Endothelial cell of umbilical vein (primary cell): ENCODE data around the gene KLHDC9. TPM values are rescaled to one million over a fixed set of nuclear protein-coding genes. Genes with fewer than 3 reads are reported as not detected.

ENCODE experiments used
- BruUV-seq: library from RNA; stranded (reverse); fragments of 400-500 nt; replicated peaks from 2 replicates; lab custom pipeline; 2021; lab: Mats Ljungman, UMichigan
- CTCF ChIA-PET: fragments of 300-600, 350-600 bp; sonication (Branson Sonifier 250); formaldehyde crosslinking; loops from one replicate; lab custom pipeline; 2021; ENCODE audit warnings: antibody characterized with exemption, inconsistent platforms; lab: Charles Lee
- POLR2A ChIA-PET: fragments of 300-600, 350-600 bp; sonication (Branson Sonifier 250); formaldehyde crosslinking; loops from one replicate; lab custom pipeline; 2021; ENCODE audit warnings: antibody characterized with exemption, inconsistent platforms; lab: Charles Lee
- DNase-seq: peaks from one replicate; pipeline ENCODE4 v3.0.0-alpha.2; 2011; ENCODE audit warnings: low read depth, low spot score
- FAIRE-seq: peaks from 2 replicates; lab custom pipeline; 2011; peaks lifted over from hg19 to GRCh38; lab: Jason Lieb, UNC
- H2AFZ ChIP-seq: 2 replicates; pipeline ENCODE4 v1.6.0; 2012; ENCODE audit warnings: low read depth, low read length, control low read depth, inconsistent platforms
- H3K27ac ChIP-seq: 2 replicates; pipeline ENCODE4 v1.5.1; 2011; ENCODE audit warnings: low read depth, mild to moderate bottlenecking, control low read depth, low read length, moderate library complexity; ENCODE audit not compliant: insufficient read depth
- H3K27me3 ChIP-seq, 2 experiments: 2 replicates each; pipeline versions ENCODE4 v1.6.0 to v1.6.1; 2011; ENCODE audit warnings: low read length in 2 of 2, mixed read lengths in 1 of 2; ENCODE audit not compliant: control insufficient read depth in 2 of 2, insufficient read depth in 2 of 2
- H3K36me3 ChIP-seq, 2 experiments: 2 replicates in 1 of 2; 3 replicates in 1 of 2; pipeline ENCODE4 v1.5.1; 2011; ENCODE audit warnings: low read length in 2 of 2, mild to moderate bottlenecking in 1 of 2, moderate library complexity in 1 of 2; ENCODE audit not compliant: control insufficient read depth in 2 of 2, insufficient read depth in 2 of 2; ENCODE audit errors: extremely low read depth in 1 of 2
- H3K4me1 ChIP-seq: 3 replicates; pipeline ENCODE4 v1.5.1; 2011; ENCODE audit warnings: mild to moderate bottlenecking, low read length; ENCODE audit not compliant: control insufficient read depth, insufficient read depth; ENCODE audit errors: extremely low read depth
- H3K4me2 ChIP-seq: 2 replicates; pipeline ENCODE4 v1.6.1; 2011; ENCODE audit warnings: low read length, control low read depth, mixed read lengths; ENCODE audit not compliant: insufficient read depth
- H3K4me3 ChIP-seq, 3 experiments: fragments of 200-600 bp in 1 of 3; sonication (generic), shearing (Covaris generic) in 1 of 3; replicated peaks in 1 of 3; 2 replicates each; pipeline ENCODE4 v1.5.1; 2011 to 2016; ENCODE audit warnings: control low read depth in 3 of 3, low read length in 3 of 3, mild to moderate bottlenecking in 2 of 3, inconsistent platforms in 1 of 3, low read depth in 1 of 3, moderate library complexity in 1 of 3; ENCODE audit not compliant: insufficient read depth in 1 of 3
- H3K79me2 ChIP-seq: 2 replicates; pipeline ENCODE4 v1.6.0; 2012; ENCODE audit warnings: low read length, inconsistent platforms; ENCODE audit not compliant: control insufficient read depth, insufficient read depth
- H3K9ac ChIP-seq: replicated peaks from 2 replicates; pipeline ENCODE3; 2011; ENCODE audit warnings: low read length, control low read depth; ENCODE audit not compliant: insufficient read depth; ENCODE audit errors: extremely low read depth
- H3K9me1 ChIP-seq: replicated peaks from 3 replicates; pipeline ENCODE4 v1.6.0; 2011; ENCODE audit warnings: mild to moderate bottlenecking, low read length; ENCODE audit not compliant: control insufficient read depth, insufficient read depth; ENCODE audit errors: extremely low read depth
- H3K9me3 ChIP-seq: replicated peaks from 2 replicates; pipeline ENCODE4 v1.5.1; 2012; ENCODE audit warnings: low read length, inconsistent platforms; ENCODE audit not compliant: control insufficient read depth, insufficient read depth
- H4K20me1 ChIP-seq: replicated peaks from 2 replicates; pipeline ENCODE3; 2011; ENCODE audit warnings: mild to moderate bottlenecking, low read length; ENCODE audit not compliant: control insufficient read depth, insufficient read depth; ENCODE audit errors: extremely low read depth
- EZH2 ChIP-seq: IDR thresholded peaks from 2 replicates; pipeline ENCODE4 v1.6.1; 2012; ENCODE audit warnings: borderline replicate concordance, low read depth, mild to moderate bottlenecking, moderate library complexity, low read length, inconsistent platforms; ENCODE audit not compliant: severe bottlenecking
- FOS ChIP-seq: IDR thresholded peaks from 2 replicates; pipeline ENCODE4 v1.6.1; 2011; ENCODE audit warnings: mild to moderate bottlenecking, low read length, moderate library complexity, borderline replicate concordance; ENCODE audit not compliant: insufficient read depth
- GATA2 ChIP-seq: IDR thresholded peaks from 2 replicates; pipeline ENCODE4 v1.7.0; 2011; ENCODE audit warnings: low read depth, mild to moderate bottlenecking, moderate library complexity, mixed read lengths, low read length; ENCODE audit not compliant: insufficient read length, insufficient read depth
- JUN ChIP-seq: IDR thresholded peaks from 2 replicates; pipeline ENCODE4 v1.6.1; 2011; ENCODE audit warnings: borderline replicate concordance, low read depth; ENCODE audit not compliant: insufficient read length, insufficient read depth
- MAX ChIP-seq: IDR thresholded peaks from 2 replicates; pipeline ENCODE4 v1.6.1; 2011; ENCODE audit not compliant: insufficient read depth, insufficient read length
- MYC ChIP-seq: IDR thresholded peaks from one replicate; pipeline ENCODE4 v1.6.1; 2011; ENCODE audit warnings: mild to moderate bottlenecking, low read depth, low read length
- POLR2A ChIP-seq: IDR thresholded peaks from 2 replicates; pipeline ENCODE4 v1.6.1; 2012; ENCODE audit warnings: low read depth, mild to moderate bottlenecking, control low read depth, low read length
- POLR2AphosphoS5 ChIP-seq: IDR thresholded peaks from 2 replicates; pipeline ENCODE4 v1.6.1; 2012; ENCODE audit warnings: low read depth, mild to moderate bottlenecking, control low read depth, low read length, moderate library complexity; ENCODE audit not compliant: insufficient read depth
- dilution Hi-C: fragments of 300-500 bp; cut with MboI; formaldehyde crosslinking; loops from one replicate; pipeline ENCODE4 v1.15.0; 2019; ENCODE audit warnings: low sequenced_read_pairs; ENCODE audit not compliant: extremely low pct_ligation_motif_present
- intact Hi-C: fragments of 100-400 bp; cut with micrococcal nuclease; formaldehyde crosslinking; loops from one replicate; pipeline ENCODE4 v1.10.0; 2022
- polyA plus RNA-seq, 4 experiments: library from polyadenylated mRNA; depleted of rRNA in 3 of 4; stranded (reverse) in 3 of 4; unstranded in 1 of 4; fragments of >200 nt; gene quantifications; 2 replicates each; pipeline versions ENCODE4 v1.2.1 to v1.2.3, GENCODE V29; 2011 to 2012; ENCODE audit warnings: missing spikeins in 1 of 4
- total RNA-seq: library from RNA; stranded (reverse); gene quantifications from 2 replicates; pipeline ENCODE4 v1.2.3, GENCODE V29; 2021
- TF ChIP-seq, protein P1 (sequence below), 2 donors: IDR thresholded peaks; 1 replicate in 1 of 2; 2 replicates in 1 of 2; pipeline ENCODE4 v1.5.1; 2011; ENCODE audit warnings: low read length in 2 of 2, mild to moderate bottlenecking in 2 of 2, moderate library complexity in 2 of 2, control low read depth in 1 of 2, inconsistent platforms in 1 of 2, low read depth in 1 of 2; ENCODE audit not compliant: insufficient read depth in 1 of 2; ENCODE audit errors: extremely low read depth in 1 of 2

KLHDC9 gene
- total and polyA plus RNA-seq, 2 donors (not counting 3 experiments of a cell fraction or from before 2014, with no cell fraction given) = 1.1 to 2.6 TPM

DNA sequence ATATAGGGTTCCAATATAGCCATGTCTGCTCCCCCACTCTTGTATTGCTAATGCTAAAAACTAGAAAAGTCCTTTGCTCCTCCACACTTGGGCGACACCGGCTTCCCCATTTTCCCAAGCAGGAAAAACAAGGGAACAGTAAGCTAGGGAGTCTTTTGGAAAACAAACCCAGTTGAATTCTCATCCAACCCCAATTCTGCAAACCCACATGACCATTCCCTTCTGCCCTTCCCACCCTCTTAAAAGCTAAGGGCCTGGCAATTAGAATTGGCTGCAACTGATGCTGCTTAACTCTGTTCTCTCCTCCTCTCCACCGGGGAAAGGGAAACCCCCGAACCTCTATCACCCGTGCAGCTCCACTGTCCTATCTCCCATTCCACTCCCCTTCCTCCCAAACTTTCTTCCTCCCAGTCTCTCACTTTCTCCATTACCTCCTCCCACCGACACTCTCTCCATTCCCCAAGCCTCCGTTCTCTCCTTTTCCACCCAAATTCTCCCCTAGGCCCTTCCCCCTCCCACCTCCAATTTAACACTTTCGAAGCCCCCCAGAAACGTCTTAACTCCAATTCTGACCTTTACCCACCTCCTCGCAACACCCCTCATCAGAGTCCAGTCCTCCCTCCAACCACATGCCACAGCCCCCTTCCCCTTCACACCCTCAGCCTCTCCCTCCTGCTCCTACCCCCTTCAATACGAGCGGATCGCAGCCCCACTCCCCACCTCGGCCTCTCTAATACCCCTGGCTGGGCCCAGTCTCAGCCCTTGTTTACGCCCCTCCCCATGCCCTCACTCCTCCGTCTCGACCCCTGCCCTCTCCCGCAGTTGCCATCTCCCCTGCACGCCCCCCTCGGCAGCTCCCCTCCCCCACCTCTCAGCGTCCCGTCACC lies 33.6 kb downstream of the KLHDC9 start:
- Histone ChIP-seq H4K20me1 (no peaks in the 10 kb centered on the region), H3K9me3 (no peaks in the 10 kb centered on the region), H3K27ac (peak overlapping the region; percentile 85), H3K9me1 (no peaks in the 10 kb centered on the region), H3K79me2 (peaks cover 65% of the 10 kb centered on the region), H3K4me2 (peak overlapping the region; percentile 80), H3K9ac (peak overlapping the region; percentile 90), H3K4me3 (peak overlapping the region; percentile 90 to 100 (median 94)), H2AFZ (peak overlapping the region; percentile 65), H3K4me1 (peaks cover 26% of the 10 kb centered on the region), H3K27me3 (no peaks in the 10 kb centered on the region), H3K36me3 (peaks cover 7 to 10% of the 10 kb centered on the region in 2 experiments)
- intact Hi-C loops (loop anchor here (1.0 kb wide), 1 partner anchor 13 kb away; the partner anchor contains the start of genes NIT1 and PFDN2), dilution Hi-C loops (no loop called here)
- ChIA-PET CTCF (interaction anchor here (0.8 to 2.9 kb wide), 10 partner anchors 13 to 297 kb away, joined by 3 to 14 read pairs (median 5); partner anchors contain the start of genes KLHDC9, NIT1, PFDN2 and PPOX), POLR2A (interaction anchor here (0.6 to 2.8 kb wide), 5 partner anchors 11 to 87 kb away, joined by 4 to 11 read pairs (median 7); partner anchors contain the start of genes NIT1, PFDN2 and UFC1)
- FAIRE-seq (no peak), DNase-seq (peak; percentile 31)
- TF ChIP-seq MYC (no peak), GATA2 (no peak), EZH2 (no peak), JUN (no peak), POLR2AphosphoS5 (no peak), POLR2A (no peak), MAX (no peak), FOS (no peak)
- TF ChIP-seq, protein P1, sequence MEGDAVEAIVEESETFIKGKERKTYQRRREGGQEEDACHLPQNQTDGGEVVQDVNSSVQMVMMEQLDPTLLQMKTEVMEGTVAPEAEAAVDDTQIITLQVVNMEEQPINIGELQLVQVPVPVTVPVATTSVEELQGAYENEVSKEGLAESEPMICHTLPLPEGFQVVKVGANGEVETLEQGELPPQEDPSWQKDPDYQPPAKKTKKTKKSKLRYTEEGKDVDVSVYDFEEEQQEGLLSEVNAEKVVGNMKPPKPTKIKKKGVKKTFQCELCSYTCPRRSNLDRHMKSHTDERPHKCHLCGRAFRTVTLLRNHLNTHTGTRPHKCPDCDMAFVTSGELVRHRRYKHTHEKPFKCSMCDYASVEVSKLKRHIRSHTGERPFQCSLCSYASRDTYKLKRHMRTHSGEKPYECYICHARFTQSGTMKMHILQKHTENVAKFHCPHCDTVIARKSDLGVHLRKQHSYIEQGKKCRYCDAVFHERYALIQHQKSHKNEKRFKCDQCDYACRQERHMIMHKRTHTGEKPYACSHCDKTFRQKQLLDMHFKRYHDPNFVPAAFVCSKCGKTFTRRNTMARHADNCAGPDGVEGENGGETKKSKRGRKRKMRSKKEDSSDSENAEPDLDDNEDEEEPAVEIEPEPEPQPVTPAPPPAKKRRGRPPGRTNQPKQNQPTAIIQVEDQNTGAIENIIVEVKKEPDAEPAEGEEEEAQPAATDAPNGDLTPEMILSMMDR (IDR thresholded peaks at IDR 0.05; ENCODE audit: extremely low read depth in 1 of 2, insufficient read depth in 1 of 2, low read depth in 1 of 2, low read length in 2 of 2) = no peak
- no TSS peak for BruUV-seq
